Stimulated activated CD4-positive, alpha-beta T cell treated with anti-CD3 and anti-CD28 coated beads, TNF-alpha, amount 100 ng/mL, for 24 hours (primary cell): ENCODE measurements around the gene SLC25A48.

ENCODE experiments used
- DNase-seq, 3 experiments: peaks; one replicate each; pipeline ENCODE4 v3.0.0-alpha.2; 2020; ENCODE audit warnings: low read depth in 3 of 3

The SLC25A48 gene

DNA sequence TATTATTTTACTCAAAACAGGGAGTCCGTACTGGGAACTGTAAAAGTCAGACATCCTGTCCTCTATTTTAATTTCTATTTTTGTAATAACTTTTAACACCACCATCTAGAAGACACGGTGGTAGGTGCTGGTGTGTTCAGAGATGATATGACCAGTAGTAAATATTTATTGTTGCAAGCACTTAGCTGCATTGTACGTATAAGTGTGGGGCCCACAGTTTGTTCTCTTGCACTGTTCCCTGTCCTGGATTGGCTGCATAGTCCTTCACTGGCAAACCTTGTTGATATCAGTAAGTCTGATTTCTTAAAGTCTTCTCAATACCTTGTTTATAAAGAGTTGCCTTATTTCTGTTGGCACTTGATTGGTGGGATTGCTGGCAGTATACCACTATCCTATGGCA, 85.7 kb downstream of the SLC25A48 start:
- DNase-seq: no peak

DNA sequence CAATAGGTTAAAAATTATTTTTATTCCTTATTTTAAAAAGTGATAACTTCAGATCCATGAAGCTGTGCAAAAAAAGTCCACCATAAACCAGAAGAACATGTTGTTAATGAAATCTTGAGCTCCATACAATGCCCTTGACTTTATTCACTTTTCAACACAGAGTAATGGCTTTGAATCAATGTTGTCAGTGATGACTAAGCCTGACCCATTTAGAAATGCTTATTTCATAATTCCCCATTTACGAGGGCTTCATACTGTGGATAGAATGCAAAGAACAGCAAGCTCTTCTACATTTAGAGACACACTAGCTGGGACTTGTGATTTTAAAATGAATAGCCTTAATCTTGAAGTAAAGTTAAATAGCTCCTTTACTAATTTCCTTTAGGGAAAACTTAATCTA, 86.9 kb downstream of the SLC25A48 start:
- DNase-seq: no peak

DNA sequence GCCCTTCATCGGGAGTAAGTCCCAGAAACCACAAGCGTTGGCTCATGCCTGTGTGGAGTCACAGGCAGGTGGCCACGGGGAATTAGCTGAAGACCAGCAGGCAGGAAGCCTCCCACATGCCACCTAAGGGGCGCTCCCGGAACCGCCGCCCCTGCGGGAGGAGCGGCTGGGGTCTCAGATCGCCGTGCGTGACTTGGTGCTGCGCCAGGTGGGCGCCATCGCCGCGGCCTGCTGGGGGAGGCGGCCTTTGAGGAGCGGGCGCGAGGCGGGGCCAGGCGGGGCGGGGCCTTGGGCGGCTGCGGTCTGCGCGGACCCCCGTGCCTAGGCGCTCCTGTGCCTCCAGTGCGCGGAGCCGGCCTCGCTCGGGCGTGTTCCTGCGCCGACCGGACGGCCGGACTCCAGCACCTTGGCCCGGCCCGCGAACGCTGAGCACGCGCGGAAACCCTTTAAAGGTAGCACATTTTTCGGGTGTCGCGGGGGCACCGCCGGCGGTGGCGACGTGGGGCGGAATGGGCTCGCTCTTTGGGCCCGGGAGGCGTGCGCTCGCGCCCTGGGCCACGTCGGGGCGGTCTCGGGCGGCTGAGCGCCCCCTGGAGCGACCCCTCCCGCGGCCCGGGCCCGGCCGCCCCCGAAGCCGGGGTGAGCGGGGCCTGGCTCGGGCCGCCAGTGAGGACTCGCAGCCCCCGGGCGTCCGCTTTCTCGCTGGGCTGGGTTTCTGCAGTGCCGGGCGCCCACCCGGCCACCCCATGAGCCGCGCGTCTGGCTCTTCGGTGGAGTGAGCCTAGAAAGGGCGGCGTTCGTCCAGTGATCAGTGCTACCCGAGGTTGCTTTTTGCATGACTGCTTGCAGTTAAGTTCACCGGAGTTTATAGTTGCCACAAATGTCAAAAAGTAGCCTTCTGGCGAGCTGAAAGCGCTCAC, 95.8 kb downstream of the SLC25A48 start:
- DNase-seq: no peak

DNA sequence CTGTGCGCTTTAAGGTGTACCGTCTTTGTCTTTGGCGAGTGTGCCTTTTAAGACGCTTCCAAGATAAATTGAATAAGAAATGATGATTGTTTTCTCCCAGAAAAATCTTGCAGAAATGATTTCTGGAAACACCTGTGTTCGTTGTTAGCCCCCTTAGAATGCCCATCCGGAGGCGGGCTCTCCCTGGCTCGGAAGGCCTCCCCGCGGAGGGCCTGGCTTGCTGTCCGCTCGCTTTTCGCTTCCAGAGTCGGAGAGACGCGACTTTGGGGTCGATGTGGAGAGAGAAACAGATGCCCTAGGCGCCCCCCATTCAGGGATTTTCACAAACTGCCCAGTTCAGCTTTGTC, 96.5 kb downstream of the SLC25A48 start:
- no peak for DNase-seq

DNA sequence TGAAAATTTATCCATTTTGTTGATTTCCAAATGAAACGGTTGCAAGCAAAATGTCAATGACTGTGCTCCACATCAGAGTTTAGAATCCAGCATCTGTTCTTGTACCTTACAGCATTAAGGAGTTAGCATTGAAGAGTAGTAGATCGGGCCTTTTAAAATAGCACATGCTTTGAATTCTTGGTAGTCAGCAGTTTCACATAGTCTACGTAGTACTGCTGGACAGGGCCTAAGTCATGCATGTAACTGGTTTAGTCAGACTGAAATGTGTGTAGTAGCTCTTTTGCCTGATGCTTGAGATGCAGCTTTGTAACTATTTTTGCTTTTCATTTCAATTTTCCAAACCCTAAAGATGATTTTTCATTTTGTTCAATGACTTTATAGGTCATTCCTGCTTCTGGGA, 100.5 kb downstream of the SLC25A48 start:
- no peak for DNase-seq

DNA sequence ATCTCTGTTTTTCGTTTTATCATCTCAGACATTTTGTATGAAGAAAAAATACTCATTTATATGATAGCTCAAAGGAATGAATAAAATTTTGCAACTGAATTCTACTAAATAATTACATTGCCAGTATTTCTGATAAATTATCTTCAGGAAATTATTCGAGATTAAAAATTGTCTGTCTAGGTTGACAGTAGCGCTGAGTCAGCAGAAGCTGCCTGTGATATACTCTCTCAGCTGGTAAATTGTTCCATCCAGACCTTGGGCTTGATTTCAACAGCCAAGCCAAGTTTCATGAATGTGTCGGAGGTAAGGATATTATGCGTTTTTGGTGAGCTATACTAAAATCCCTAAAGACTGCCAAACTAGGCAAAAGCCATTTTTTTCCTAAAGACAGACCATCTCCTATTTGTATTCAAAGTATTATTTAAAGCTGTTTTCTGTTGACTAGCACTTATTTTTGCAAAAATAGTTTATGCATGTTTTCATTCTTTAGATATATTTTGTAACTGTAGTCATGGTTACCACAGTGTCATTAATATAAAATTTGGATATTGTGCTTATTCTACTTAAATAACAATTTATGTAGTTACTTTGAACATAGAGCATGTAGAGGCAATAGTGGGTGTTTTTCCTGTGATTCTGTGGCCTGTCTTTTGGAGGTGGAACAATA, 102.9 kb downstream of the SLC25A48 start:
- no peak for DNase-seq
